ENCODE measurements around the gene NCSTN.
"Not testable (repeated sequence)": the region's sequence is repeated elsewhere in the genome, so short reads cannot be mapped to it uniquely, and the experiment has no call there.

- not testable (repeated sequence) for TF ChIP-seq CTCF, POLR2AphosphoS5 (IDR thresholded peaks at IDR 0.05)
Measured at GRCh38 chr1:160384812-160385211, 41.6 kb downstream of the NCSTN start.

All from prostate gland (tissue), 2 donors.